Spleen (tissue), 11 donors: Measurements from ENCODE around the gene SFPQ. TPM values are rescaled to one million over a fixed set of nuclear protein-coding genes. Genes with fewer than 3 reads are reported as not detected.

Source experiments
- DNase-seq: peaks from one replicate; pipeline ENCODE4 v3.0.0-alpha.2; 2020
- H3K27ac ChIP-seq, 8 donors: fragments of 200-600 bp; sonication (generic) in 7 of 8; 1 replicate in 4 of 8; 2 replicates in 4 of 8; pipeline versions ENCODE4 v1.5.0 to v1.8.0; 2016 to 2021; ENCODE audit warnings: inconsistent platforms in 4 of 8, mild to moderate bottlenecking in 4 of 8, moderate library complexity in 1 of 8
- H3K27me3 ChIP-seq, 7 donors: fragments of 200-600 bp; sonication (generic) in 6 of 7; replicated peaks in 1 of 7; 1 replicate in 4 of 7; 2 replicates in 3 of 7; pipeline versions ENCODE4 v1.5.0 to v1.8.0; 2016 to 2021; ENCODE audit warnings: inconsistent platforms in 3 of 7, mild to moderate bottlenecking in 1 of 7
- H3K36me3 ChIP-seq, 6 donors: fragments of 200-600 bp; sonication (generic) in 5 of 6; 1 replicate in 4 of 6; 2 replicates in 2 of 6; pipeline versions ENCODE4 v1.5.0 to v1.8.0; 2016 to 2021; ENCODE audit warnings: inconsistent platforms in 2 of 6
- H3K4me1 ChIP-seq, 6 donors: fragments of 200-600 bp; sonication (generic) in 5 of 6; 1 replicate in 3 of 6; 2 replicates in 3 of 6; pipeline versions ENCODE4 v1.5.0 to v1.8.0; 2016 to 2021; ENCODE audit warnings: inconsistent platforms in 3 of 6
- H3K4me3 ChIP-seq, 8 donors: fragments of 200-600 bp; sonication (generic) in 7 of 8; 1 replicate in 4 of 8; 2 replicates in 4 of 8; pipeline versions ENCODE4 v1.5.0 to v1.8.0; 2016 to 2021; ENCODE audit warnings: inconsistent platforms in 4 of 8, mild to moderate bottlenecking in 4 of 8, moderate library complexity in 2 of 8
- H3K9me3 ChIP-seq, 8 donors: fragments of 200-600 bp; sonication (generic) in 7 of 8; 1 replicate in 4 of 8; 2 replicates in 4 of 8; pipeline versions ENCODE4 v1.5.0 to v1.8.0; 2016 to 2021; ENCODE audit warnings: inconsistent platforms in 4 of 8
- CTCF ChIP-seq, 11 experiments: fragments of 200-600 bp in 7 of 11; fragments of 450-650 bp in 4 of 11; sonication (generic) in 4 of 11; IDR thresholded peaks in 8 of 11; conservative IDR thresholded peaks in 3 of 11; 1 replicate in 7 of 11; 2 replicates in 4 of 11; pipeline versions ENCODE4 v1.4.0 to v1.8.0; 2016 to 2021; ENCODE audit warnings: antibody characterized with exemption in 11 of 11, inconsistent platforms in 4 of 11, mild to moderate bottlenecking in 1 of 11
- POLR2A ChIP-seq, 3 donors: fragments of 450-650 bp; IDR thresholded peaks; one replicate each; pipeline ENCODE4 v1.5.1; 2017; ENCODE audit warnings: antibody characterized with exemption in 3 of 3, mild to moderate bottlenecking in 1 of 3
- POLR2AphosphoS5 ChIP-seq, 3 donors: sonication (generic); formaldehyde crosslinking; IDR thresholded peaks; one replicate each; pipeline ENCODE4 v1.5.1; 2017; ENCODE audit warnings: antibody characterized with exemption in 3 of 3
- WGBS, 5 donors: extraction: QIAGEN DNeasy Blood & Tissue Kit in 3 of 5; methylation state at CpG; one replicate each; pipeline versions ENCODE4 v1.1.5 to v1.1.7; 2013 to 2018; 5-methylcytosine and 5-hydroxymethylcytosine counted together
- intact Hi-C: fragments of 100-400 bp; cut with DNase I; formaldehyde crosslinking; loops from one replicate; pipeline ENCODE4 v1.15.0; 2023; ENCODE audit warnings: low total_unique reads
- polyA plus RNA-seq, 3 donors: library from polyadenylated mRNA; stranded (reverse); fragments of 200-250 nt; gene quantifications; one replicate each; pipeline ENCODE4 v1.2.1, GENCODE V29; 2013
- total RNA-seq, 7 donors: library from RNA; depleted of rRNA in 3 of 7; stranded (reverse); fragments of >200 nt in 3 of 7; fragmentation: NEBNext Ultra II Directional in 4 of 7; extraction: Animal tissue kit (Norgen Biotek cat#: 25700) in 4 of 7; gene quantifications; one replicate each; pipeline versions ENCODE4 v1.1.0 to v1.2.1, GENCODE V29; 2016 to 2021
- donor health status: healthy with polysubstance abuse.
- donor health status: DM: no; HTN: no; CAD: no; lungs with moderate emphysema.
- donor health status: DM: no; HTN: no; CAD: no.
- donor health status: Bipolar disorder and iron deficiency.
- donor health status: healthy.
- donor health status: DM: no; HTN: no; CAD: no.
- donor health status: DM: yes; HTN: yes; CAD: no.

SFPQ gene
- total and polyA plus RNA-seq, 10 donors = 171 to 292 (median 247) TPM

- Histone ChIP-seq H3K9me3 (no peaks in the 10 kb centered on the region), H3K4me3 (peak overlapping the region in 1 of 8 donors; percentile 37), H3K4me1 (peaks cover 0 to 9% (median 8%) of the 10 kb centered on the region in 6 donors), H3K36me3 (no peaks in the 10 kb centered on the region), H3K27ac (no peak overlapping the region), H3K27me3 (no peaks in the 10 kb centered on the region)
- intact Hi-C loops = loop anchor here (5.0 kb wide), 1 partner anchor 95 kb away; no protein-coding TSS in a partner anchor
- TF ChIP-seq CTCF (IDR thresholded peaks at IDR 0.05 in 8 of 11, conservative IDR thresholded peaks at IDR 0.05 in 3 of 11) (peak; percentile 64 to 89 (median 84)), POLR2AphosphoS5 (IDR thresholded peaks at IDR 0.05) (peak in 1 of 3 donors; percentile 69), POLR2A (IDR thresholded peaks at IDR 0.05) (no peak)
- 20 to 29% (median 25%) methylated on average over 6 of the region's 6 CpGs for WGBS, 5 donors
- DNase-seq = peak; percentile 74
Observed at GRCh38 chr1:35202048-35202719, 9.2 kb upstream of the SFPQ start.

- intact Hi-C loops = loop anchor here (5.0 kb wide), 1 partner anchor 96 kb away; no protein-coding TSS in a partner anchor
Observed at GRCh38 chr1:35201631-35202030, 8.7 kb upstream of the SFPQ start.

GRCh38 chr1:35192056-35192852 is 691 bp downstream of the SFPQ start:
- Histone ChIP-seq H3K4me1 (peaks cover 29 to 53% (median 50%) of the 10 kb centered on the region in 6 donors), H3K36me3 (peaks cover 3 to 43% (median 39%) of the 10 kb centered on the region in 6 donors), H3K27ac (peak overlapping the region; percentile 98 to 100 (median 99)), H3K9me3 (no peaks in the 10 kb centered on the region), H3K27me3 (no peaks in the 10 kb centered on the region), H3K4me3 (peak overlapping the region; percentile 64 to 99 (median 94))
- WGBS, 5 donors = 0 to 1% (median 1%) methylated on average over 35 to 94 of the region's 94 CpGs
- intact Hi-C loops = no loop called here
- peak; percentile 23 to 85 (median 77) for TF ChIP-seq POLR2AphosphoS5 (IDR thresholded peaks at IDR 0.05)
- TF ChIP-seq POLR2A (IDR thresholded peaks at IDR 0.05) = peak in 1 of 3 donors; percentile 31
- TF ChIP-seq CTCF (IDR thresholded peaks at IDR 0.05 in 8 of 11, conservative IDR thresholded peaks at IDR 0.05 in 3 of 11) = peak in 5 of 11 experiments; percentile 22 to 45 (median 33)
- peak; percentile 97 for DNase-seq

More at GRCh38 chr1:35201631-35202030, 8.7 kb upstream of the SFPQ start:
- H3K4me3 ChIP-seq = no peak overlapping the region
- H3K36me3 ChIP-seq = no peaks in the 10 kb centered on the region
- H3K27ac ChIP-seq = no peak overlapping the region
- H3K4me1 ChIP-seq = peaks cover 0 to 9% (median 8%) of the 10 kb centered on the region in 6 donors
- no peaks in the 10 kb centered on the region for H3K9me3 ChIP-seq
- no peak for TF ChIP-seq CTCF (IDR thresholded peaks at IDR 0.05 in 8 of 11, conservative IDR thresholded peaks at IDR 0.05 in 3 of 11)
- TF ChIP-seq POLR2AphosphoS5 (IDR thresholded peaks at IDR 0.05) = no peak
- no peak for TF ChIP-seq POLR2A (IDR thresholded peaks at IDR 0.05)
- no peaks in the 10 kb centered on the region for H3K27me3 ChIP-seq
- 29 to 50% (median 38%) methylated on average over 2 of the region's 2 CpGs for WGBS, 5 donors
- DNase-seq = no peak
